ENCODE data around the gene ANG. TPM values are rescaled to one million over a fixed set of nuclear protein-coding genes. Genes with fewer than 3 reads are reported as not detected.
A peak's percentile ranks its signal among the peaks of the same experiment; 100 is the strongest.

ANG gene
- total RNA-seq, 4 donors from 2014 or later = 31.2 to 41.9 (median 39.5) TPM

DNA sequence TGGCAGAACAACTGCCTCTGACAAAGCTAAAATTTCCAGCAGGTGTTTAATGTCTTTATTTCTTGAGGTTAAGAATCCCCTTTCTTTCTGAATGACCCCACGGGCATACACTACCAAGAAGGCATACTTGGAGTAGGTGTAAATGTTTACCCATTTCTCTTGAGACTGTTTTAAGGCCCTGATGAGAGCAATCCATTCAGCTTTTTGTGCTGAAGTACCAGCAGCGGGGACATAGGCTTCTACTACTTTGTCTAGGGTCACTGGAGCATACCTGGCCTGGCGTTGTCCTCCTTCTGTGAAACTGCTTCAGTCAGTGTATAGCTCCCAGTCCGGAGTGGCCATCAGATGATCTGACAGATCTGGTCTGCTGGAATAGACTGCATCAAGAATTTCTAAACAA is 22.7 kb downstream of the ANG start:
- 80 to 86% methylated on average over 4 of the region's 4 CpGs for WGBS, 2 donors
- H3K27me3 ChIP-seq = no peaks in the 10 kb centered on the region
- TF ChIP-seq EP300 (IDR thresholded peaks at IDR 0.05) = no peak
- no peak for TF ChIP-seq POLR2A (IDR thresholded peaks at IDR 0.05)
- TF ChIP-seq, protein P1, sequence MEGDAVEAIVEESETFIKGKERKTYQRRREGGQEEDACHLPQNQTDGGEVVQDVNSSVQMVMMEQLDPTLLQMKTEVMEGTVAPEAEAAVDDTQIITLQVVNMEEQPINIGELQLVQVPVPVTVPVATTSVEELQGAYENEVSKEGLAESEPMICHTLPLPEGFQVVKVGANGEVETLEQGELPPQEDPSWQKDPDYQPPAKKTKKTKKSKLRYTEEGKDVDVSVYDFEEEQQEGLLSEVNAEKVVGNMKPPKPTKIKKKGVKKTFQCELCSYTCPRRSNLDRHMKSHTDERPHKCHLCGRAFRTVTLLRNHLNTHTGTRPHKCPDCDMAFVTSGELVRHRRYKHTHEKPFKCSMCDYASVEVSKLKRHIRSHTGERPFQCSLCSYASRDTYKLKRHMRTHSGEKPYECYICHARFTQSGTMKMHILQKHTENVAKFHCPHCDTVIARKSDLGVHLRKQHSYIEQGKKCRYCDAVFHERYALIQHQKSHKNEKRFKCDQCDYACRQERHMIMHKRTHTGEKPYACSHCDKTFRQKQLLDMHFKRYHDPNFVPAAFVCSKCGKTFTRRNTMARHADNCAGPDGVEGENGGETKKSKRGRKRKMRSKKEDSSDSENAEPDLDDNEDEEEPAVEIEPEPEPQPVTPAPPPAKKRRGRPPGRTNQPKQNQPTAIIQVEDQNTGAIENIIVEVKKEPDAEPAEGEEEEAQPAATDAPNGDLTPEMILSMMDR (IDR thresholded peaks at IDR 0.05) = no peak

DNA sequence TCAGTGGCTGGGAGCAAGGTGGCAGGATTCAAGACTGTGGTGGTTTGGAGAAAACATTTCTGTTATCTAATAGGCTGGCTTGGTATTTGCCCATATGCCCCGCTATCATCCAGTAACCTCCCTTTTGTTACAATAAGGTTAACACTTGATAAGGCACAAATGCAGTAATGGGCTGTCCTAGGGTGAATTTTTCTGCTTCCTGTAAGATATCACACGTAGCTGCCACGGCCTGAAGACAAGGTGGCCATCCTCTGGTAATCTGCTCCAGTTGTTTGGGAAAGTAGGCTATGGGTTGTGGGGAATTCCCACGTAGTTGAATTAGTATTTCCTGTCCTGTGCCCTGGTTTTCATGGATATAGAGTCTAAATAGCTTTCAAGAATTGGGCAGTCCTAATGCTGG is 23.1 kb downstream of the ANG start:
- DNase-seq (ENCODE audit: low spot score in 2 of 2) = no peak
- Histone ChIP-seq H3K9me3 (no peaks in the 10 kb centered on the region), H3K4me3 (no peak overlapping the region), H3K27me3 (no peaks in the 10 kb centered on the region), H3K36me3 (no peaks in the 10 kb centered on the region), H3K27ac (no peak overlapping the region), H3K4me1 (peaks cover 0 to 5% (median 0%) of the 10 kb centered on the region in 4 donors)
- TF ChIP-seq EP300 (IDR thresholded peaks at IDR 0.05) (no peak), POLR2A (IDR thresholded peaks at IDR 0.05) (no peak)
- TF ChIP-seq, protein P1 (IDR thresholded peaks at IDR 0.05) = no peak
- WGBS, 2 donors = 60 to 69% methylated on average over 4 of the region's 4 CpGs

More for the DNA sequence above, 22.7 kb downstream of the ANG start:
- Histone ChIP-seq H3K36me3 (no peaks in the 10 kb centered on the region), H3K27ac (no peak overlapping the region), H3K4me1 (peaks cover 0 to 5% (median 0%) of the 10 kb centered on the region in 4 donors), H3K9me3 (no peaks in the 10 kb centered on the region), H3K4me3 (no peak overlapping the region)
- DNase-seq (ENCODE audit: low spot score in 2 of 2) = no peak

DNA sequence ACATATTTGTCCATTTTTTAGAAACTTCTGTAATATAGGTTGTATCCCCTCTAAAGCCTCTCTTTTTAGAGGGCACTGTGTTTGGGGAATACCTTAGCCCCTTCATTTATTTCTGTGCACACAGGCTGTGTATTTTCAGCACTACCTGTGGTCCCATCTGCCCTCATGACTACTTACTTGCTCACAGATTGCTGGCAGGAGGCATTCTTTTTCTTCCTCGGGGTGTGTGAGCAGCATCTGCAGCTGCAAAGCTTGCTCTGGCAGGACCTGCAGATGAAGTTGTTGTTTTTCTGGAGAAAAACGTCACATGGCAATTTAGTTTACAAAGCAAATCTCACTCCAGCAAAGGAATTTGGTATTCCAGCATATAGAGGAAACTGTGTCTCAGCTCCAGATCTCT is 24.3 kb downstream of the ANG start:
- H3K27ac ChIP-seq = no peak overlapping the region
- no peak overlapping the region for H3K4me3 ChIP-seq
- WGBS, 2 donors = 26 to 39% methylated on average over 2 of the region's 2 CpGs
- H3K4me1 ChIP-seq = peaks cover 0 to 5% (median 0%) of the 10 kb centered on the region in 4 donors
- no peaks in the 10 kb centered on the region for H3K36me3 ChIP-seq
- H3K9me3 ChIP-seq = no peaks in the 10 kb centered on the region
- H3K27me3 ChIP-seq = no peaks in the 10 kb centered on the region
- TF ChIP-seq, protein P1 (IDR thresholded peaks at IDR 0.05) = no peak
- TF ChIP-seq POLR2A (IDR thresholded peaks at IDR 0.05) = no peak
- no peak for TF ChIP-seq EP300 (IDR thresholded peaks at IDR 0.05)
- no peak for DNase-seq (ENCODE audit: low spot score in 2 of 2)

DNA sequence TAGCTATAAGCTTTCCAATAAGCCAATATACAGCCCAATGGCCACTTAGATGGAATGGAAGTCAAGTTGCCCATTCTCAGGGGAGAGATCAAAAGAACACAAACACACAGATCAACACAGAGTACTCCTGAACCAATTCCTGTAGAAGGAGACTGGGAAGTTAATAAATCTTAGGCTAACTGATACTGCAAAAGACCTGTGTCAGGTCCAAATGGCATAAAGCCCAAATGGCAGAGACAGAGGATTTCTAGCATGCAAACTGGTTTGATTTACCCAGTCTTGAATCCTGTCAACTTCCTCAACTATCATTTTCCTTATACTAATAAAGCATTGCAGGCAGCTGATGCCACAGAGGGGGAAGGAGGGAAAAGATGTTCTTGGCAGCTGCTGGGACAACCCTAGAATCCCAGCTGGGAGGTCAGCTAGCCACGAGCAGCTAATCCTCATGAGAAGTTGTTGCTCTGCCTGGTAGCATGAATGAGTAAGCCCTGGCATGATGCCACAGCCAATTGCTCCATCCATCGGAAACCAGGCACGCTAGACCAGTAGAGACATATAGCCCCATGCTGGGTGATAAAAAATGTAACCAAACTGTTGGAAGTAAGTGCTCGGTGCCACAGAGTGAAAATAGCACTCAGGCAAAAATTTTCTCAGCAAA is 26.2 kb downstream of the ANG start:
- Histone ChIP-seq H3K36me3 (no peaks in the 10 kb centered on the region), H3K27ac (peak overlapping the region in 3 of 4 donors; percentile 50 to 62 (median 51)), H3K27me3 (no peaks in the 10 kb centered on the region), H3K4me1 (peaks cover 0 to 5% (median 0%) of the 10 kb centered on the region in 4 donors), H3K4me3 (no peak overlapping the region), H3K9me3 (no peaks in the 10 kb centered on the region)
- 26 to 31% methylated on average over 4 of the region's 4 CpGs for WGBS, 2 donors
- TF ChIP-seq, protein P1 (IDR thresholded peaks at IDR 0.05) = no peak
- TF ChIP-seq POLR2A (IDR thresholded peaks at IDR 0.05) = no peak
- TF ChIP-seq EP300 (IDR thresholded peaks at IDR 0.05) = no peak
- peak; percentile 61 to 84 for DNase-seq (ENCODE audit: low spot score in 2 of 2)

DNA sequence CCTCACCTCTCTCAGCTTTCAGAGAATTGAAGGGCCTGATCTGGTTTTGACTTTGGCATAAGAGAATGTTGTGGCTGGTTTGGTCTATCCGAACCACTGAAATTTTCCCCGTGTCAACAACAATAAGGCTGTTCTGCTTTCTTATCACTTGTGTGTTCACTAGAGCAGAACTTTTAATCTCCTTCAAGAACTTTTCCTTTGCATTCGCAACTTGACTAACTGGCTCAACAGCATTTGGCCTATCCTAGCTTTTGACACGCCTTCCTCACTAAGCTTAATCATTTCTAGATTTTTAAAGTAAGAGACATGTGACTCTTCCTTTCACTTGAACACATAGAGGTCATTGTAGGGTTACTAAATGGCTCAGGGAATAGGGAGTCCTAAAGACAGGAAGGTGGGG is 31.2 kb downstream of the ANG start:
- Histone ChIP-seq H3K27ac (no peak overlapping the region), H3K4me1 (peaks cover 0 to 8% (median 0%) of the 10 kb centered on the region in 4 donors), H3K27me3 (no peaks in the 10 kb centered on the region), H3K4me3 (no peak overlapping the region), H3K36me3 (no peaks in the 10 kb centered on the region), H3K9me3 (no peaks in the 10 kb centered on the region)
- no peak for TF ChIP-seq EP300 (IDR thresholded peaks at IDR 0.05)
- no peak for TF ChIP-seq POLR2A (IDR thresholded peaks at IDR 0.05)
- TF ChIP-seq, protein P1 (IDR thresholded peaks at IDR 0.05) = no peak
- 85 to 87% methylated on average over 4 of the region's 4 CpGs for WGBS, 2 donors
- no peak for DNase-seq (ENCODE audit: low spot score in 2 of 2)
